Activated CD4-positive, alpha-beta T cell treated with anti-CD3 and anti-CD28 coated beads for 36 hours (primary cell): ENCODE data around the gene CDY2B. TPM values are rescaled to one million over a fixed set of nuclear protein-coding genes. Genes with fewer than 3 reads are reported as not detected.
"Not testable (repeated sequence)": the region's sequence is repeated elsewhere in the genome, so short reads cannot be mapped to it uniquely, and the experiment has no call there.

Experiments
- ATAC-seq: fragments of 200-7000 bp; cut with Tn5 transposase; one replicate; pipeline ENCODE4 v1.10.0; 2021; ENCODE audit warnings: mild to moderate bottlenecking, moderate library complexity
- CTCF ChIA-PET: fragments of 350-600 bp; sonication (Branson Sonifier 250); formaldehyde crosslinking; loops from one replicate; lab custom pipeline; 2021; ENCODE audit warnings: antibody characterized with exemption; lab: Charles Lee
- POLR2A ChIA-PET: fragments of 350-600 bp; sonication (Branson Sonifier 250); formaldehyde crosslinking; loops from one replicate; lab custom pipeline; 2021; ENCODE audit warnings: antibody characterized with exemption, inconsistent platforms; lab: Charles Lee
- DNase-seq: peaks from one replicate; pipeline ENCODE4 v3.0.0-alpha.2; 2020
- H3K27ac Mint-ChIP-seq: one replicate; pipeline ENCODE4 v1.8.0; 2021; ENCODE audit warnings: mixed read lengths
- H3K27me3 Mint-ChIP-seq: one replicate; pipeline ENCODE4 v1.8.0; 2021; ENCODE audit warnings: mixed read lengths
- H3K36me3 Mint-ChIP-seq: one replicate; pipeline ENCODE4 v1.8.0; 2021; ENCODE audit warnings: low read depth, mixed read lengths
- H3K4me1 Mint-ChIP-seq: one replicate; pipeline ENCODE4 v1.8.0; 2021; ENCODE audit warnings: mixed read lengths
- H3K4me3 Mint-ChIP-seq: one replicate; pipeline ENCODE4 v1.8.0; 2021; ENCODE audit warnings: mild to moderate bottlenecking, moderate library complexity, mixed read lengths
- H3K9me3 Mint-ChIP-seq: one replicate; pipeline ENCODE4 v1.8.0; 2021; ENCODE audit warnings: low read depth, mixed read lengths
- intact Hi-C, 2 experiments: fragments of 100-400 bp; cut with DNase I in 1 of 2; cut with micrococcal nuclease in 1 of 2; formaldehyde crosslinking; loops; one replicate each; pipeline versions ENCODE4 v1.14.2 to v1.15.1; 2022 to 2024; cut with DNase I, micrococcal nuclease
- total RNA-seq, 2 experiments: library from RNA; stranded (reverse); gene quantifications; one replicate each; pipeline ENCODE4 v1.2.3, GENCODE V29; 2021

CDY2B gene
- total RNA-seq, 2 experiments from 2014 or later: not detected

- intact Hi-C loops, DNase-seq, H3K36me3 Mint-ChIP-seq, H3K9me3 Mint-ChIP-seq, H3K4me1 Mint-ChIP-seq, CTCF ChIA-PET, H3K27ac Mint-ChIP-seq, ATAC-seq, POLR2A ChIA-PET, H3K4me3 Mint-ChIP-seq, H3K27me3 Mint-ChIP-seq: not testable (repeated sequence)
Measured at GRCh38 chrY:17856508-17856907, 23.5 kb downstream of the CDY2B start.

DNA sequence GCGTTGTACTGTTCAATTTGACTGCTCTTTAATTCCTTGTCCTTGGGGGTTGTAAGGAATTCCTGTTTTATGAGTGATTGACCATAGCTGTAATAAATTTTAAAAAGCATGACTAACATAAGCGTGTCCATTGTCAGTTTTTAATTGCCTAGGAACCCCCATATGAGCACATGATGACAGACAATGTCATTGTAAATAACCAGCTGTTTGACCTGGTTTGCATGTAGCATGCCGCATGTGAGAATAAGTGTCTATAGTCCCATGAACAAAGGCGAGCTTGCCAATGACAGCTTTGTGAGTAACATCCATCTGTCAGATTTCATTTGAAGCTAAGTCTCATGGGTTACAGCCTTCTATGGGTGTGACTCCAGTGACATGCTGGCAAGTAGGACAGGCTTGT lies 30.9 kb downstream of the CDY2B start:
- ATAC-seq, POLR2A ChIA-PET, H3K36me3 Mint-ChIP-seq, H3K4me1 Mint-ChIP-seq, DNase-seq, H3K27me3 Mint-ChIP-seq, H3K9me3 Mint-ChIP-seq, CTCF ChIA-PET, H3K4me3 Mint-ChIP-seq, H3K27ac Mint-ChIP-seq, intact Hi-C loops: not testable (repeated sequence)

- H3K27ac Mint-ChIP-seq, H3K4me3 Mint-ChIP-seq, CTCF ChIA-PET: not testable (repeated sequence)
Measured at GRCh38 chrY:17832149-17832548, 47.9 kb downstream of the CDY2B start.

More at GRCh38 chrY:17832149-17832548, 47.9 kb downstream of the CDY2B start:
- H3K4me1 Mint-ChIP-seq, DNase-seq, intact Hi-C loops, H3K27me3 Mint-ChIP-seq, POLR2A ChIA-PET, H3K36me3 Mint-ChIP-seq, ATAC-seq, H3K9me3 Mint-ChIP-seq: not testable (repeated sequence)

Other genes starting within 250 kb of the CDY2B start
- gene CDY2A, start 145.6 kb upstream of the CDY2B start, total RNA-seq: not detected